Body of pancreas (tissue), 4 donors: ENCODE measurements around the gene HRH1. TPM values are rescaled to one million over a fixed set of nuclear protein-coding genes. Genes with fewer than 3 reads are reported as not detected.

Experiments
- ATAC-seq: fragments of 150-250 bp; one replicate; pipeline ENCODE4 v1.9.1; 2016
- DNase-seq, 4 donors: peaks; one replicate each; pipeline ENCODE4 v3.0.0-alpha.2; 2019
- H3K27ac ChIP-seq, 4 donors: fragments of 200-600 bp; sonication (generic); 1 replicate in 3 of 4; 2 replicates in 1 of 4; pipeline versions ENCODE4 v1.5.1 to v1.6.1; 2016 to 2019; ENCODE audit warnings: mild to moderate bottlenecking in 1 of 4, mixed read lengths in 1 of 4, moderate library complexity in 1 of 4
- H3K27me3 ChIP-seq, 2 donors: fragments of 200-600 bp; sonication (generic); one replicate each; pipeline ENCODE4 v1.6.0; 2016; ENCODE audit warnings: mild to moderate bottlenecking in 1 of 2
- H3K36me3 ChIP-seq, 2 donors: fragments of 200-600 bp; sonication (generic); replicated peaks in 1 of 2; 2 replicates each; pipeline ENCODE4 v1.5.1; 2016; ENCODE audit warnings: low read depth in 2 of 2; ENCODE audit not compliant: insufficient read depth in 1 of 2
- H3K4me1 ChIP-seq: fragments of 200-600 bp; sonication (generic); one replicate; pipeline ENCODE4 v1.6.0; 2016
- H3K4me3 ChIP-seq, 2 donors: fragments of 200-600 bp; sonication (generic); 1 replicate in 1 of 2; 2 replicates in 1 of 2; pipeline ENCODE4 v1.5.1; 2016 to 2019
- H3K9me3 ChIP-seq, 3 donors: fragments of 200-600 bp; sonication (generic); 1 replicate in 2 of 3; 2 replicates in 1 of 3; pipeline ENCODE4 v1.5.1; 2016
- CTCF ChIP-seq, 7 experiments: fragments of 450-650 bp in 4 of 7; fragments of 200-600 bp in 3 of 7; sonication (generic) in 3 of 7; IDR thresholded peaks; one replicate each; pipeline ENCODE4 v1.5.1; 2016 to 2019; ENCODE audit warnings: antibody characterized with exemption in 7 of 7
- POLR2A ChIP-seq, 3 donors: fragments of 450-650 bp; IDR thresholded peaks; one replicate each; pipeline ENCODE4 v1.6.1; 2016; ENCODE audit warnings: antibody characterized with exemption in 3 of 3, mild to moderate bottlenecking in 2 of 3
- WGBS, 2 donors: methylation state at CpG; one replicate each; pipeline ENCODE4 v1.1.5; 2017; 5-methylcytosine and 5-hydroxymethylcytosine counted together
- intact Hi-C: fragments of 100-400 bp; cut with DNase I; formaldehyde crosslinking; loops from one replicate; pipeline ENCODE4 v1.15.1; 2023
- total RNA-seq, 2 donors: library from RNA; depleted of rRNA; stranded (reverse); fragments of >200 nt; gene quantifications; one replicate each; pipeline ENCODE4 v1.1.0, GENCODE V29; 2016

Gene HRH1
- total RNA-seq, 2 donors from 2014 or later = 0.66 to 0.78 TPM

GRCh38 chr3:11188231-11188630 lies 33.9 kb downstream of the HRH1 start:
- Histone ChIP-seq H3K27ac (no peak overlapping the region), H3K27me3 (no peaks in the 10 kb centered on the region), H3K4me1 (peaks cover 6% of the 10 kb centered on the region), H3K4me3 (no peak overlapping the region), H3K36me3 (no peaks in the 10 kb centered on the region), H3K9me3 (no peaks in the 10 kb centered on the region)
- DNase-seq (no peak), ATAC-seq (no peak)
- no peak for TF ChIP-seq CTCF (IDR thresholded peaks at IDR 0.05)
- no peak for TF ChIP-seq POLR2A (IDR thresholded peaks at IDR 0.05)
- WGBS, 2 donors = 52 to 53% methylated on average over 6 of the region's 6 CpGs
- intact Hi-C loops = no loop called here

GRCh38 chr3:11195201-11195600 lies 40.9 kb downstream of the HRH1 start:
- intact Hi-C loops = no loop called here
- Histone ChIP-seq H3K9me3 (no peaks in the 10 kb centered on the region), H3K4me3 (no peak overlapping the region), H3K27ac (no peak overlapping the region), H3K4me1 (no peaks in the 10 kb centered on the region), H3K36me3 (no peaks in the 10 kb centered on the region), H3K27me3 (no peaks in the 10 kb centered on the region)
- DNase-seq (no peak), ATAC-seq (no peak)
- 38% methylated on average over 2 to 5 of the region's 5 CpGs for WGBS, 2 donors
- TF ChIP-seq CTCF (IDR thresholded peaks at IDR 0.05) (no peak), POLR2A (IDR thresholded peaks at IDR 0.05) (no peak)

DNA sequence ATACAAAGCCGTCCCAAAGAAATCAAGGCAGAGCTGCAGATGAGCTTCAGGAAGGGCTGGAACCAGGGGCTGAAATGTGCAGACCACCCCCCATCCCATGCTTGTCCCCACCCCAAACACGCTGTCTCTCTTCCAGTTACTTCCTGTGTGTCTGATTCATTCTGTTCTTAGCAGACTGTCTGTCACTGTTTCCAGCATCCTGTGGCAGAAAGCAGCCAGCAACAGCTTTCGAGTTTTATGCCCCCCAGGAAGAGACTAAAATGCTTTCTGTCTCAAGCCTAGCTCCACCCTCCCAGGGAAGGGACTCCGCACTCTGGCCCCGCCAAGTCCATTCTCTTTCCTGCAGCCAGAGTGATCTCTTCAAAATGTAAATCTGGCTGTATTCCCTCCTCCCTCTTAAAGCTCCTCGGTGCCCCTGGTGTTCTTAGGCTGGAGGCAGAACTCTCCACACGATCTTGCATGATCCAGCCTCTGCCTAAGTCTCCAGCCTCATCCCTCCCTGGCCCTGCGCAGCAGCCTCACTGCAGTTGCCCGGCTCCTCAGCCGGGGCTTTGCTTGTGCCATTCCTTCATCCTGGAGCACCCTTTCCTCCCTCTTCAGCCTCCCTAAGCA lies 41.5 kb downstream of the HRH1 start:
- TF ChIP-seq CTCF (IDR thresholded peaks at IDR 0.05) = no peak
- TF ChIP-seq POLR2A (IDR thresholded peaks at IDR 0.05) = no peak
- ATAC-seq = no peak
- Histone ChIP-seq H3K27ac (no peak overlapping the region), H3K27me3 (no peaks in the 10 kb centered on the region), H3K4me3 (no peak overlapping the region), H3K36me3 (no peaks in the 10 kb centered on the region), H3K4me1 (no peaks in the 10 kb centered on the region), H3K9me3 (no peaks in the 10 kb centered on the region)
- WGBS, 2 donors = 36 to 42% methylated on average over 9 to 10 of the region's 10 CpGs
- intact Hi-C loops = no loop called here
- DNase-seq = no peak

- DNase-seq (no peak), ATAC-seq (no peak)
- TF ChIP-seq CTCF (IDR thresholded peaks at IDR 0.05) = no peak
- TF ChIP-seq POLR2A (IDR thresholded peaks at IDR 0.05) = no peak
- Histone ChIP-seq H3K4me1 (no peaks in the 10 kb centered on the region), H3K27ac (no peak overlapping the region), H3K27me3 (no peaks in the 10 kb centered on the region), H3K4me3 (no peak overlapping the region), H3K9me3 (no peaks in the 10 kb centered on the region), H3K36me3 (no peaks in the 10 kb centered on the region)
- 32 to 48% methylated on average over 1 of the region's 1 CpG for WGBS, 2 donors
- intact Hi-C loops = no loop called here
Measured at GRCh38 chr3:11197484-11197883, 43.2 kb downstream of the HRH1 start.

DNA sequence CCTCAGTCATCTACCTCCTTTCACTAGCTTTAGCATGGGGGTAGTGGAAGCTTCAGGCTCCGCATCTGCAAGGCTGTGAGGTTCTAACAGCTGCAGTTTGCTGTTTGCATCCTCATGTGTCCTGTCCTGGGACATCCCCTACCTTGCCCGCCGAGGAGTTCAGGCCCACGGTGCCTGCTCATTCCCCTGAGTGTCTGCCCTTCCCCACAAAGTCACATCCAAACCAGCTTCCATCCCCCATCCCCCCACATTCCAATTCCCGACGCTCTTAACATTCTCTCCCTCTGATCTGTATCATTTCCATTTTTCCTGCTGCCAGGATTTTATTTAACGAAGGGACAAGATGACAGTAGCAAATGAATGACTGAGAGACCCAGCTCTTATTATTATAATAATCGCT lies 43.8 kb downstream of the HRH1 start:
- no peaks in the 10 kb centered on the region for H3K36me3 ChIP-seq
- H3K27me3 ChIP-seq = no peaks in the 10 kb centered on the region
- intact Hi-C loops = no loop called here
- no peak for ATAC-seq
- H3K4me1 ChIP-seq = no peaks in the 10 kb centered on the region
- DNase-seq = no peak
- no peaks in the 10 kb centered on the region for H3K9me3 ChIP-seq
- TF ChIP-seq POLR2A (IDR thresholded peaks at IDR 0.05) = no peak
- TF ChIP-seq CTCF (IDR thresholded peaks at IDR 0.05) = no peak
- H3K4me3 ChIP-seq = no peak overlapping the region
- H3K27ac ChIP-seq = no peak overlapping the region
- WGBS, 2 donors = 31 to 51% methylated on average over 7 to 8 of the region's 8 CpGs
